ENCODE measurements around the gene CTSG.
"Not testable (repeated sequence)": the region's sequence is repeated elsewhere in the genome, so short reads cannot be mapped to it uniquely, and the experiment has no call there.

Gene CTSG

DNA sequence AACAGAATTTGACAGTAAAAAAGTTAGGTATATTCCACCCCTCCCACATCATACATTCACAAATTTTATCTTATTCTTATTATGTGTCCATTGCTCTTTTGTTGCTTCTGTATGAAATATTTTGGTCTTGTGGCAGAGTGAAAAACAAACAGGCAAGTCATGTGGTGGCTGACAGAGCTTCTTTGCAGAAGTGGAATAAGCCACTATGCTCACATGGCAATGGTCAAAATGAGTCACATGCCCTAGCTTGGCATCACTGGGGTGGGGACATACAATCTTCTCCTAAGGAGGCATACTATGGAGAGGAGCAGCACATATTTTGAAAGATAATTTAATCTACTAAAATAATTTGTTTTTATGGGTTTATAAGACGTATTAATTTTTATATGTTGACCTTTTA, 40.3 kb downstream of the CTSG start:
- DNase-seq, result no peak

DNA sequence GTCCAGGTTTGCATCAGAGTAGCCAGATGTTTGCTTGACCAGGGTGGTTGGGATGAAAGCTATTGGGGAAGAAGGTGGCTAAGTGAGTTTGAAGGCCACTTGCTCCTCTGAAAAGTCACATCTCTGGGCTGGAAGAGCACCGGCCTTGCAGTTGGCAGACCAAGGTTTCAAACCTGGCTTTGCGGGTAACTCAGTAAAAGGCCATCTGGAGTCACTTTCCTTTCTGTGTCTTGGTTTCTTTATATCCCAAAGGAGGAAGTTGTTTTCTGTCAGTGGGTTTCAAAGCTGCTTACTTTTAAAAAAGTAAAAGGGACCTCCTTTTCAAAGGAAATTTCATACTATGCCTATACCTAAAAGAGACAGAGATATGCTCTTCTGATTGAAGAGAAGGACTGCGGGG, 41.8 kb downstream of the CTSG start:
- DNase-seq, result no peak

DNA sequence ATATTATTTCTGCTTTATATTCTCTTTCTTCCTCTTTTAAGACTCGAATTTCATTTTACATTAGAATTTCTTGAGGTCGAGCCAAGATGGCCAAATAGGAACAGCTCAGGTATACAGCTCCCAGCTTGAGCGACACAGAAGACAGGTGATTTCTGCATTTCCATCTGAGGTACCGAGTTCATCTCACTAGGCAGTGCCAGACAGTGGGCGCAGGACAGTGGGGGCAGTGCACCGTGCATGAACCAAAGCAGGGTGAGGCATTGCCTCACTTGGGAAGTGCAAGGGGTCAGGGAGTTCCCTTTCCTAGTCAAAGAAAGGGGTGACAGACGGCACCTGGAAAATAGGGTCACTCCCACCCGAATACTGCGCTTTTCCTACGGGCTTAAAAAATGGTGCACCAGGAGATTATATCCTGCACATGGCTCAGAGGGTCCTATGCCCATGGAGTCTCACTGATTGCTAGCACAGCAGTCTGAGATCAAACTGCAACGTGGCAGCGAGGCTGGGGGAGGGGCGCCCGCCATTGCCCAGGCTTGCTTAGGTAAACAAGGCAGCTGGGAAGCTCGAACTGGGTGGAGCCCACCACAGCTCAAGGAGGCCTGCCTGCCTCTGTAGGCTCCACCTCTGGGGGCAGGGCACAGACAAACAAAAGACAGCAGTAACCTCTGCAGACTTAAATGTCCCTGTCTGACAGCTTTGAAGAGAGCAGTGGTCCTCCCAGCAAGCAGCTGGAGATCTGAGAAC, 50.0 kb downstream of the CTSG start:
- DNase-seq, result not testable (repeated sequence)
